Right hindlimb (tissue), 1 donor: ENCODE results near the gene LLGL2.

Experiments
- DNase-seq: peaks from one replicate; pipeline ENCODE4 v3.0.0-alpha.2; 2018

Gene LLGL2

GRCh38 chr17:75619506-75620431, 94.3 kb downstream of the LLGL2 start:
- DNase-seq = no peak

- DNase-seq = no peak
Measured at GRCh38 chr17:75621489-75621888, 96.0 kb downstream of the LLGL2 start.

- DNase-seq = no peak
Measured at GRCh38 chr17:75622076-75622475, 96.6 kb downstream of the LLGL2 start.

GRCh38 chr17:75622771-75623273, 97.3 kb downstream of the LLGL2 start:
- DNase-seq = no peak

GRCh38 chr17:75623386-75623785, 97.9 kb downstream of the LLGL2 start:
- DNase-seq = no peak

GRCh38 chr17:75624021-75624420, 98.5 kb downstream of the LLGL2 start:
- no peak for DNase-seq
